ENCODE measurements around the gene DSCAM.
"Not testable (repeated sequence)": the region's sequence is repeated elsewhere in the genome, so short reads cannot be mapped to it uniquely, and the experiment has no call there.

DSCAM gene

GRCh38 chr21:40060083-40060677 is 786.8 kb downstream of the DSCAM start:
- DNase-seq = peak; percentile 53

GRCh38 chr21:40057331-40057730 is 789.6 kb downstream of the DSCAM start:
- DNase-seq = no peak

GRCh38 chr21:40056031-40056430 is 790.9 kb downstream of the DSCAM start:
- DNase-seq = no peak

- peak; percentile 98 for DNase-seq
These were observed 792.6 kb downstream of the DSCAM start for GRCh38 chr21:40054403-40054802.

GRCh38 chr21:40053007-40053406 is 794.0 kb downstream of the DSCAM start:
- no peak for DNase-seq

GRCh38 chr21:40052276-40052675 is 794.7 kb downstream of the DSCAM start:
- DNase-seq = no peak

GRCh38 chr21:40051801-40052200 is 795.2 kb downstream of the DSCAM start:
- no peak for DNase-seq

- peak; percentile 85 for DNase-seq
These were observed 797.0 kb downstream of the DSCAM start for GRCh38 chr21:40049931-40050290.

- DNase-seq = peak; percentile 89
These were observed 797.7 kb downstream of the DSCAM start for GRCh38 chr21:40049031-40049930.

GRCh38 chr21:40047993-40048730 is 798.8 kb downstream of the DSCAM start:
- no peak for DNase-seq

- no peak for DNase-seq
These were observed 799.7 kb downstream of the DSCAM start for GRCh38 chr21:40047211-40047610.

- DNase-seq = no peak
These were observed 803.1 kb downstream of the DSCAM start for GRCh38 chr21:40043866-40044265.

- peak; percentile 39 for DNase-seq
These were observed 803.5 kb downstream of the DSCAM start for GRCh38 chr21:40043423-40043822.

- no peak for DNase-seq
These were observed 805.5 kb downstream of the DSCAM start for GRCh38 chr21:40041446-40041845.

- not testable (repeated sequence) for DNase-seq
These were observed 813.7 kb downstream of the DSCAM start for GRCh38 chr21:40033156-40033782.

GRCh38 chr21:40029888-40030287 is 817.1 kb downstream of the DSCAM start:
- no peak for DNase-seq

- not testable (repeated sequence) for DNase-seq
These were observed 818.6 kb downstream of the DSCAM start for GRCh38 chr21:40028393-40028792.

- DNase-seq = no peak
These were observed 825.2 kb downstream of the DSCAM start for GRCh38 chr21:40021558-40022351.

- no peak for DNase-seq
These were observed 826.3 kb downstream of the DSCAM start for GRCh38 chr21:40020651-40021050.

- no peak for DNase-seq
These were observed 828.0 kb downstream of the DSCAM start for GRCh38 chr21:40018871-40019475.

- no peak for DNase-seq
These were observed 830.3 kb downstream of the DSCAM start for GRCh38 chr21:40016667-40017066.

GRCh38 chr21:40016234-40016633 is 830.7 kb downstream of the DSCAM start:
- no peak for DNase-seq

All from COR-L47 (cell line).